GM13976 (cell line): ENCODE results near the gene JMJD6.
"Not testable (repeated sequence)": the region's sequence is repeated elsewhere in the genome, so short reads cannot be mapped to it uniquely, and the experiment has no call there.

Source experiments
- DNase-seq: peaks from one replicate; pipeline ENCODE4 v3.0.0; 2012; ENCODE audit warnings: low spot score
- in situ Hi-C: fragments of 300-500 bp; cut with MboI; formaldehyde crosslinking; loops from one replicate; pipeline ENCODE4 v1.12.0; 2022; ENCODE audit warnings: low sequenced_read_pairs, mixed read lengths, inconsistent platforms; ENCODE audit not compliant: unreplicated experiment
- TF ChIP-seq, protein P1 (sequence below): IDR thresholded peaks from 2 replicates; pipeline ENCODE4 v1.5.1; 2012; ENCODE audit warnings: borderline replicate concordance, mild to moderate bottlenecking; ENCODE audit not compliant: insufficient read depth; ENCODE audit errors: extremely low read depth, missing control alignments, control extremely low read depth

JMJD6 gene

DNA sequence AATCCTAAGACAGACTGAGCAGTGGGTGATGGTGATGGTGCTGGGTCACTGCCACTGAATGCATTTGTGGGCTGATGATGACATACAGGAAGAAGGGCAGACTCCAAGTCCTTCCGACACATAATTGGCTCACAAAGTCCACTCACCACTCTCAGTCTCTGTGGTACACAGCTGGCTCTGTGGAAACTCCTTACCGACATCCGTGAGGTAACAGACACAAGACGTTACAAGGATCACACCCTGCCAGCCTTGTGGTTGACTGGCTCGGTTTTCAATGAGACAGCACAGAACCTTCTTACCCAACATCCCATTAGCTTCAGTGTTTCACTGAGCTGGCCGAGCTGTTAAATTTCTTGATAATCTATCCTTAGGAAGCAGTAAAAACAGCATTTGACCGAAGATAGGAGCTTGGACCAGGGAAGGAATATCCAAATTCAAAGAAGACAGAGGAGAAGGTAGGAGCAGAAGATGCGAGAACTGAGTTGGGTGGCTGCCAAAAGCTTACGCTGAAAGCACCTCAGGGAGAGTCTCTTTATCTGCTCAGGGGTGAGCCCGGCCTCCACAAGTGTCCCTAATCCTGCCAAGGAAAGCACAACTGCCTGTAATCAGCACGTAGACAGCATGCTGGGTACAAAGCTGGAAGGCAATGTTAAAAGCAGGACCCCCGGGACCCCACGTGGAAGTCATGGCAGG is 10.1 kb downstream of the JMJD6 start:
- TF ChIP-seq, protein P1, sequence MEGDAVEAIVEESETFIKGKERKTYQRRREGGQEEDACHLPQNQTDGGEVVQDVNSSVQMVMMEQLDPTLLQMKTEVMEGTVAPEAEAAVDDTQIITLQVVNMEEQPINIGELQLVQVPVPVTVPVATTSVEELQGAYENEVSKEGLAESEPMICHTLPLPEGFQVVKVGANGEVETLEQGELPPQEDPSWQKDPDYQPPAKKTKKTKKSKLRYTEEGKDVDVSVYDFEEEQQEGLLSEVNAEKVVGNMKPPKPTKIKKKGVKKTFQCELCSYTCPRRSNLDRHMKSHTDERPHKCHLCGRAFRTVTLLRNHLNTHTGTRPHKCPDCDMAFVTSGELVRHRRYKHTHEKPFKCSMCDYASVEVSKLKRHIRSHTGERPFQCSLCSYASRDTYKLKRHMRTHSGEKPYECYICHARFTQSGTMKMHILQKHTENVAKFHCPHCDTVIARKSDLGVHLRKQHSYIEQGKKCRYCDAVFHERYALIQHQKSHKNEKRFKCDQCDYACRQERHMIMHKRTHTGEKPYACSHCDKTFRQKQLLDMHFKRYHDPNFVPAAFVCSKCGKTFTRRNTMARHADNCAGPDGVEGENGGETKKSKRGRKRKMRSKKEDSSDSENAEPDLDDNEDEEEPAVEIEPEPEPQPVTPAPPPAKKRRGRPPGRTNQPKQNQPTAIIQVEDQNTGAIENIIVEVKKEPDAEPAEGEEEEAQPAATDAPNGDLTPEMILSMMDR: no peak
- in situ Hi-C loops: no loop called here
- no peak for DNase-seq

DNA sequence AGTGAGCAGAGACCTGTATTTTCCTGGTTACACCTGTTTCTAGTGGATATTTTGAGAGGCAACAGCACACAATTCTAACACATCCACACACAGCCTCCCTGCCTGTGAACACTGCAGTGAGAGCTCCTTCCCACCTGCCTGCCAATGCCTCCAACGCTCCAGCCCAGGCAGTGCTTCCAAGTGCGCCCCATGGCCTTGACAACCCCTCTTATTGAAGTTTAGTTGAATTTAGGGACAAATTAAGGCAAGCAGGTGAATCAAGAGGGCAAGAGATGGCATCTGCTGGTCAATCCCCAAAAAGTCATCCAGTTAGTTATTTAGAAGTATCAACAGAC is 10.9 kb downstream of the JMJD6 start:
- in situ Hi-C loops: no loop called here
- TF ChIP-seq, protein P1: no peak
- DNase-seq: no peak

DNA sequence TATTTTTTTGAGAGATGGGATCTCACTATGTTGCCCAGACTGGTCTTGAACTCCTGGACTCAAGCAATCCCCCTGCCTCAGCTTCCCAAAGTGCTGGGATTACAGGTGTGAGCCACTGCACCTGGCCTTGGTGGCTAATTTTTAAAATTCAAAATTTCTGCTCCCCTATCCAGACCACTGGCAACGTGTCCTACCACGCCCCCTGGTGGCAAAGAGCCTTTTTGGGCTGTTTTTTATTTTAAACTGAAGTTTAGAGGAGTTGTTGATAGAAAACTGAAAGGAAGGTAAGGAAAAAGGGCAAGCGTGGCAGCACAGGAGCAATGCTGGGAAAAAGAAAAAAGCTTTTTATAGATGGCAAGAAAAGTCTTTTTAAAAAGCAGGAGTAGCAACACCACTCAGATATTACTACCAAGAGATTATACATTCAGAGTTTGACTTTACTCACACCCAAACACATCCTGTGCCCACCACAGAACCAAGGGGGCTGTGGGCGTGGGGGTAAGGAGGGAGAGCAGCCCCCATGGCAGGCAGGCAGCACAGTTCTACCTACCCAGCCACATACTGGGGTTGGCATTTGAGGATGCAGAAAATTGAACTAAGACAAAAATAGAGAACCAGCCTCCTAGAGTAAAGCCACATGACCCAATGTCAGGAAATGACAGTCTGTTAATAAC is 11.4 kb downstream of the JMJD6 start:
- TF ChIP-seq, protein P1: peak; percentile 76
- DNase-seq: no peak
- in situ Hi-C loops: no loop called here

DNA sequence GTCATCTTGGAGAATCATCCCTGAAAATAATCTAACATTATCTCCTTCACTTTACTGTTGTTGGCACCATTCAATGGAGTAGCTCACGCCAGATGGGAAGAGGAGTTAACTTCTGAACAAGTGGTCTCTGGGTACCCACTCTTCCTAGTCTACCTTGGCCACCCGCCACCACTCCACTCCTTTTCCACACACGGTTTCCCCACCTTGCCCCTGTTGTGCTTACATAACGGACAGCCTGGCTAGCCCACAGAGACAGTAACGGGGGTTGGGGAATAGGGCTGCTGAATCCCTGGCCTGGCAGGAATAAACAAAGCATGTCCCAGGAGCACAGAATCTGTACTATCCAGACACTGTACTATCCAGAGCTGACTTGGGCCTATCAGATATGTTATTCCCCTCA is 12.1 kb downstream of the JMJD6 start:
- in situ Hi-C loops: no loop called here
- no peak for DNase-seq
- TF ChIP-seq, protein P1: no peak

DNA sequence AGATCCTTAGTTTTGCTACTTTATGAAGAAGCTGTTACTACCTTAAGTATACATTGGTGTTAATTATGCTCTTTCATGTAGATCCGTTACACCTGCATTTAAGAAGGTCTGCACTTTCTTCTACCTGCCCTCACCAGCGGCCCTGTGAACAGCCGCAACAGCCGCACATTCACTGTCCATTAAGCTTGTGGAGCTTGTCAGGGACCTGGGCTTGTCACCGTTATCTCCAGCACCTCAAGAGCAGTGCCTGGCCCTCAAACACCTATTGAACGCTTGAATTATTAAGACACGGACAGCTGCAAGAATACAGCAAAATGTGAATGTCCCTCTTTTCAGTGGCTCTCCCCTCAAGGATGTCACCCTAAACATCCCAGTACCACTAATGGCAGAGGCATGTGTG is 12.6 kb downstream of the JMJD6 start:
- in situ Hi-C loops: no loop called here
- TF ChIP-seq, protein P1: no peak
- no peak for DNase-seq

DNA sequence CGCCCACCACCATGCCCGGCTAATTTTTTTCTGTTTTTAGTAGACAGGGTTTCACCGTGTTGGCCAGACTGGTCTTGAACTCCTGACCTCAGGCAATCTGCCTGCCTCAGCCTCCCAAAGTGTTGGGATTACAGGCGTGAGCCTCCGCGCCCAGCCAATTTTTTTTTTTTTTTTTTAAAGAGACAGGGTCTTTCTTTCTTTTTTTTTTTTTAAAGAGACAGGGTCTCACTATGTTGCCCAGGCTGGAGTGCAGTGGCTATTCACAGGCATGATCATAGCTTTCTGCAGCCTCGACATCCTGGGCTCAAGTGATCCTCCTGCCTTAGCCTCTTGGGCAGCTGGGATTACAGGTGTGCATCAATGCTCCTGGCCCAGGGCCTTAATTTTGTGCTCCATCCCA is 14.1 kb downstream of the JMJD6 start:
- DNase-seq, in situ Hi-C loops: not testable (repeated sequence)

DNA sequence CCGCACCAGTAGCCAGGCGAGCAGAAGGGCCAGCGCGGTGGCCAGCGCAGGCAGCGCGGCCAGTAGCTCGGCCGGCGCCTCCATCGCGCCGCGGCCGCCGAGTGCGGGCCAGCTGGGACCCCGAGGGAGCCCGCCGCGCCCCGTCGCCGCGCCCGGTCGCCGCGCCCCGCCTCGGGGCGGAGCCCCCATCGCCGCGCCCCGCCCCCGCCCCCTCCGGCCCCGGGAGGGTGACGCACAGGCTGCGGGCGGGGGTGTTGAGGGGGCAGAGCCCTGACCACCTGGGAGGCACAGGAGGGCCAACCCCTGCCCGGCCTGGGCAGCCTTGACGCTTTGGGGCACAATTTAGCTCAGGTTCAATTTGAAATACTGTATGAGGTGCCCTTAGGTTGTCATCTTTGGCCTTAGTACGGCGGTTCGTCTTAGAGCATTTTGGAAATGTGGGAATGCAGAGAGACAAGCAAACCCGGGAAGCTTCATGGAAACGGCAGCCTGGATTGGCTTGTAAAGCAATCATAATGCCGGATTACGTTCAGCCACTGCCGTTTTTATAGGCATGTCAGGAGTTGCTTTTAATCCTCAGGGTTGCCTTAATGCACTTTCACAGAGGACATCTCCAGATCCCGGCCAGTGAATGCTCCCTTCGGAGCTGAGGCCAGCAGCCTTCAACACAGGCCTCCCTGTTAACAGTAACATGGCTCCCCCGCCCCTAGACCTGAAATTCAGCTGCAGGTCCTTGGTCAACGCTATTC is 15.4 kb downstream of the JMJD6 start, which contains the start of gene MXRA7:
Gene MXRA7 (minus strand): TSS at position 103 of the 749 bp plus-strand sequence. CDS start 19 bp downstream, at position 84.
- in situ Hi-C loops: no loop called here
- TF ChIP-seq, protein P1: no peak
- DNase-seq: peak; percentile 82

DNA sequence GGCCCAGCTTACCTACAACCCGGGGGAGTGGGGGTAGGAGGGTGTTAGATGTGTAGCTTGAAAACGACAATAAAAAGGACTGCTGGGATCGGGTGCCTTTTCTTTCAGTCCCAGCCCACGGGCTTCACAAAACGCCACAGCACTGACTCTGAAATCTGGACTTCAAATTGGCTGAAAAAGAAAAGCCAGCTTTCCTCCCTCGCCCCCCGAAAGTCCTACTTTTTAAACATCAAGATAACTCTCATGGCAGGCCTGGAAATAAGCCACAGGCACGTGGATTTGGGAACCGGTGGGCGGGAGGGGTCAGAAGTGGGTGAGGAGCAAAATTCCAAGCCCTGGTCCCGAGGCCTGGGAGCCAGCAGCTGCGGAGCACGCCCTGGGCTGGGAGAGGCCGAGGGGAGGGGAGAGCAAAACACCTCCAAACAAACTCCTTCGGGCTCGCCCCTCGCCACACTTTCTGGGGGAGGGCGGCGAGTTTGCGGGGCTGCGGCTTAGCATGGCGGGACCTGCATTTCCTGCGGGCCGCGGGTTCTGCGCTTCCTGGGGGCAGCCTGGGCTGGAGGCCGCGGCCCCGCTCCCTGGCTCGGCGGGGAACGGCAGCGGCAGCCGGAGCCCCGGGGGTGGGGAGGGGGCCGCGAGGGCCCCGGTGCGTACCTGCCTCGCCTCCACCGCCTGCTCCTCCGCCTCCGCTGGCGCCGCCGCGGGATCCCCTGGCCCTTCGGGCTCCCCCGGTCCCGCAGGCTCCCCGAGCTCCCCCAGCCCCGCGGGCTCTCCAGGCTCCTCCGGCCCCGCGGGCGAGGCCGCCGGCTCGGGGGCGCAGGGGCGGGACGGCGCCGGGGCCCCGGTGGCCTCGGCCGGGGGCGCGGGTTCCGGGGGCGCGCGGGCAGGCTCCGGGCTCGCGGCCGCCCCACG is 16.2 kb downstream of the JMJD6 start:
- DNase-seq, in situ Hi-C loops: not testable (repeated sequence)
